H1 (cell line): ENCODE data around the gene MCC. TPM values are rescaled to one million over a fixed set of nuclear protein-coding genes. Genes with fewer than 3 reads are reported as not detected.

Experiments
- CTCF ChIA-PET: fragments of 300-600 bp; sonication (Branson Sonifier 250); formaldehyde crosslinking; loops from one replicate; lab custom pipeline; 2021; ENCODE audit not compliant: partially characterized antibody; lab: Charles Lee
- POLR2A ChIA-PET: fragments of 300-600 bp; sonication (Branson Sonifier 250); formaldehyde crosslinking; loops from one replicate; lab custom pipeline; 2021; ENCODE audit warnings: inconsistent platforms; ENCODE audit not compliant: partially characterized antibody; lab: Charles Lee
- DNase-seq, 2 experiments: peaks; one replicate each; pipeline versions ENCODE4 v3.0.0 to v3.0.0-alpha.2; 2010 to 2022; ENCODE audit warnings: low spot score in 2 of 2, low read depth in 1 of 2, mixed read lengths in 1 of 2
- FAIRE-seq: peaks from 2 replicates; lab custom pipeline; 2011; peaks lifted over from hg19 to GRCh38; lab: Jason Lieb, UNC
- H2AFZ ChIP-seq: 2 replicates; pipeline ENCODE4 v1.8.1; 2012; ENCODE audit warnings: low read length, inconsistent platforms
- H2AK5ac ChIP-seq: 2 replicates; pipeline ENCODE4 v1.6.1; 2013; ENCODE audit warnings: low read depth, low read length
- H2BK120ac ChIP-seq: replicated peaks from 2 replicates; pipeline ENCODE3; 2013; ENCODE audit warnings: low read depth, low read length, inconsistent platforms
- H2BK12ac ChIP-seq: 2 replicates; pipeline ENCODE4 v1.6.1; 2013; ENCODE audit warnings: low read depth, low read length
- H2BK15ac ChIP-seq: 2 replicates; pipeline ENCODE4 v1.6.1; 2013; ENCODE audit warnings: low read length
- H2BK20ac ChIP-seq: 2 replicates; pipeline ENCODE4 v1.6.1; 2013; ENCODE audit warnings: low read length
- H2BK5ac ChIP-seq: 2 replicates; pipeline ENCODE4 v1.6.1; 2013; ENCODE audit warnings: low read depth, low read length
- H3K14ac ChIP-seq: 2 replicates; pipeline ENCODE4 v1.6.1; 2013; ENCODE audit warnings: inconsistent platforms; ENCODE audit not compliant: insufficient read length
- H3K18ac ChIP-seq: 2 replicates; pipeline ENCODE4 v1.6.1; 2013; ENCODE audit warnings: low read length; ENCODE audit errors: extremely low read depth
- H3K23ac ChIP-seq: 2 replicates; pipeline ENCODE4 v1.6.1; 2013; ENCODE audit warnings: inconsistent platforms; ENCODE audit not compliant: insufficient read length
- H3K23me2 ChIP-seq: 2 replicates; pipeline ENCODE4 v1.6.1; 2013; ENCODE audit warnings: low read depth, low read length
- H3K27ac ChIP-seq: 2 replicates; pipeline ENCODE4 v1.6.1; 2011; ENCODE audit warnings: low read depth, low read length, inconsistent platforms
- H3K27me3 ChIP-seq, 4 experiments: replicated peaks in 1 of 4; 1 replicate in 1 of 4; 2 replicates in 3 of 4; pipeline versions ENCODE4 v1.6.1 to v1.8.1; 2011 to 2013; ENCODE audit warnings: low read length in 3 of 4, mild to moderate bottlenecking in 3 of 4, inconsistent platforms in 2 of 4, mixed read lengths in 2 of 4, moderate library complexity in 1 of 4; ENCODE audit not compliant: control insufficient read depth in 3 of 4, insufficient read depth in 3 of 4; ENCODE audit errors: extremely low read depth in 1 of 4
- H3K36me3 ChIP-seq, 4 experiments: 2 replicates each; pipeline versions ENCODE4 v1.6.1 to v1.8.1; 2011 to 2013; ENCODE audit warnings: mild to moderate bottlenecking in 4 of 4, low read length in 3 of 4, moderate library complexity in 2 of 4, control low read depth in 1 of 4, inconsistent platforms in 1 of 4; ENCODE audit not compliant: insufficient read depth in 4 of 4, control insufficient read depth in 2 of 4
- H3K4ac ChIP-seq: replicated peaks from 2 replicates; pipeline ENCODE3; 2013; ENCODE audit warnings: low read length, low read depth, mixed read lengths, inconsistent platforms; ENCODE audit not compliant: insufficient read length
- H3K4me1 ChIP-seq, 4 experiments: replicated peaks in 1 of 4; 1 replicate in 1 of 4; 2 replicates in 3 of 4; pipeline versions ENCODE4 v1.6.1 to v1.8.1; 2011 to 2013; ENCODE audit warnings: low read length in 3 of 4, inconsistent platforms in 2 of 4, mixed read lengths in 1 of 4; ENCODE audit not compliant: insufficient read depth in 4 of 4, control insufficient read depth in 3 of 4
- H3K4me2 ChIP-seq, 2 experiments: 2 replicates each; pipeline versions ENCODE4 v1.6.1 to v1.8.1; 2011 to 2013; ENCODE audit warnings: low read depth in 2 of 2, low read length in 2 of 2, control low read depth in 1 of 2, inconsistent platforms in 1 of 2, mild to moderate bottlenecking in 1 of 2; ENCODE audit not compliant: insufficient read depth in 1 of 2
- H3K4me3 ChIP-seq, 4 experiments: fragments of 200-600, 300-600 bp in 1 of 4; sonication (generic), shearing (Covaris generic), sonication (Bioruptor Twin) in 1 of 4; 2 replicates each; pipeline versions ENCODE4 v1.5.1 to v1.8.1; 2011 to 2016; ENCODE audit warnings: low read length in 4 of 4, low read depth in 3 of 4, control low read depth in 2 of 4, inconsistent platforms in 2 of 4, mild to moderate bottlenecking in 2 of 4, mixed read lengths in 1 of 4, moderate library complexity in 1 of 4; ENCODE audit not compliant: insufficient read depth in 2 of 4; ENCODE audit errors: extremely low read depth in 1 of 4
- H3K56ac ChIP-seq: replicated peaks from 2 replicates; pipeline ENCODE3; 2013; ENCODE audit warnings: low read depth, mild to moderate bottlenecking, mixed read lengths, low read length, inconsistent platforms; ENCODE audit not compliant: insufficient read length
- H3K79me1 ChIP-seq: 2 replicates; pipeline ENCODE4 v1.6.1; 2013; ENCODE audit warnings: low read depth, low read length, control low read depth
- H3K79me2 ChIP-seq, 2 experiments: 2 replicates each; pipeline versions ENCODE4 v1.6.1 to v1.8.1; 2012 to 2013; ENCODE audit warnings: low read length in 2 of 2, mild to moderate bottlenecking in 2 of 2, inconsistent platforms in 1 of 2; ENCODE audit not compliant: insufficient read depth in 2 of 2, control insufficient read depth in 1 of 2
- H3K9ac ChIP-seq, 4 experiments: replicated peaks in 1 of 4; 1 replicate in 1 of 4; 2 replicates in 3 of 4; pipeline versions ENCODE4 v1.6.1 to v1.8.1; 2011 to 2013; ENCODE audit warnings: low read depth in 3 of 4, low read length in 3 of 4, control low read depth in 2 of 4, mild to moderate bottlenecking in 2 of 4, moderate library complexity in 2 of 4, inconsistent platforms in 1 of 4; ENCODE audit errors: extremely low read depth in 1 of 4
- H3K9me3 ChIP-seq, 2 experiments: 2 replicates each; pipeline versions ENCODE4 v1.6.1 to v1.8.1; 2012 to 2013; ENCODE audit warnings: mild to moderate bottlenecking in 2 of 2, moderate library complexity in 2 of 2, control low read depth in 1 of 2, inconsistent platforms in 1 of 2, low read depth in 1 of 2, low read length in 1 of 2, mixed read lengths in 1 of 2; ENCODE audit not compliant: insufficient read depth in 2 of 2
- H4K20me1 ChIP-seq, 2 experiments: replicated peaks in 1 of 2; 2 replicates each; pipeline versions ENCODE3 to v1.8.1; 2011 to 2013; ENCODE audit warnings: inconsistent platforms in 2 of 2, low read length in 2 of 2, mild to moderate bottlenecking in 1 of 2; ENCODE audit not compliant: insufficient read depth in 2 of 2, control insufficient read depth in 1 of 2
- H4K5ac ChIP-seq: 2 replicates; pipeline ENCODE4 v1.6.1; 2013; ENCODE audit warnings: low read length, low read depth, mixed read lengths, inconsistent platforms; ENCODE audit not compliant: insufficient read length
- H4K8ac ChIP-seq: 2 replicates; pipeline ENCODE4 v1.8.0; 2013; ENCODE audit warnings: mild to moderate bottlenecking, moderate library complexity, low read length, inconsistent platforms; ENCODE audit not compliant: insufficient read depth; ENCODE audit errors: extremely low read depth
- H4K91ac ChIP-seq: replicated peaks from 2 replicates; pipeline ENCODE3; 2013; ENCODE audit warnings: low read length, mixed read lengths, inconsistent platforms; ENCODE audit not compliant: insufficient read length
- BCL11A ChIP-seq, 2 experiments: IDR thresholded peaks; one replicate each; pipeline ENCODE4 v1.6.1; 2011; ENCODE audit warnings: low read depth in 2 of 2, low read length in 2 of 2, mild to moderate bottlenecking in 2 of 2
- BRCA1 ChIP-seq: IDR thresholded peaks from 2 replicates; pipeline ENCODE4 v1.6.1; 2012; ENCODE audit warnings: low read depth, low read length, improper control_type of control experiment
- CBX5 ChIP-seq: fragments of 300-800, 300-1000 bp; sonication (generic); IDR thresholded peaks from 2 replicates; pipeline ENCODE4 v1.7.1; 2016; ENCODE audit warnings: antibody characterized with exemption, low read length, low read depth
- CTBP2 ChIP-seq: IDR thresholded peaks from 2 replicates; pipeline ENCODE4 v1.7.0; 2011; ENCODE audit warnings: borderline replicate concordance, mild to moderate bottlenecking, moderate library complexity, mixed read lengths, low read length; ENCODE audit not compliant: insufficient read depth, insufficient read length
- EGR1 ChIP-seq: IDR thresholded peaks from 2 replicates; pipeline ENCODE4 v1.6.1; 2011; ENCODE audit warnings: low read depth, low read length, borderline replicate concordance
- EZH2 ChIP-seq: fragments of 200-600 bp; sonication (generic); IDR thresholded peaks from 2 replicates; pipeline ENCODE4 v1.7.1; 2012; ENCODE audit warnings: low read depth, mild to moderate bottlenecking, moderate library complexity, low read length, inconsistent platforms; ENCODE audit not compliant: severe bottlenecking
- MAFK ChIP-seq: IDR thresholded peaks from 2 replicates; pipeline ENCODE4 v1.6.1; 2012; ENCODE audit warnings: low read depth, mild to moderate bottlenecking, improper control_type of control experiment, low read length
- NRF1 ChIP-seq: IDR thresholded peaks from 2 replicates; pipeline ENCODE4 v1.6.1; 2011; ENCODE audit warnings: mild to moderate bottlenecking, low read depth, low read length, improper control_type of control experiment
- PHF8 ChIP-seq: fragments of 200-600 bp; sonication (generic); conservative IDR thresholded peaks from 2 replicates; pipeline ENCODE4 v1.7.1; 2012; ENCODE audit warnings: low read depth, mild to moderate bottlenecking, inconsistent platforms, low read length, moderate library complexity
- POU5F1 ChIP-seq: IDR thresholded peaks from 2 replicates; pipeline ENCODE4 v1.6.1; 2011; ENCODE audit warnings: low read depth, mild to moderate bottlenecking, low read length, moderate library complexity
- RBBP5 ChIP-seq: IDR thresholded peaks from 2 replicates; pipeline ENCODE4 v1.7.1; 2012; ENCODE audit warnings: low read depth, mild to moderate bottlenecking, inconsistent platforms, low read length, moderate library complexity, borderline replicate concordance
- SP1 ChIP-seq: IDR thresholded peaks from 2 replicates; pipeline ENCODE4 v1.6.1; 2011; ENCODE audit warnings: low read depth, low read length
- SUZ12 ChIP-seq: fragments of 200-600 bp; sonication (generic); IDR thresholded peaks from 2 replicates; pipeline ENCODE4 v1.6.1; 2012; ENCODE audit warnings: mild to moderate bottlenecking, inconsistent platforms, low read length, moderate library complexity, mixed read lengths
- TEAD4 ChIP-seq: IDR thresholded peaks from 2 replicates; pipeline ENCODE4 v1.6.1; 2012; ENCODE audit warnings: low read depth, low read length, inconsistent platforms, mixed read lengths
- WGBS, 2 experiments: shearing (Covaris generic) in 1 of 2; methylation state at CpG; one replicate each; pipeline versions ENCODE4 v1.1.6 to v1.1.7; 2013 to 2015; ENCODE audit warnings: low lambda C conversion rate in 2 of 2, mixed read lengths in 2 of 2, inconsistent platforms in 1 of 2, low coverage in 1 of 2, missing lambda C conversion rate in 1 of 2; ENCODE audit not compliant: insufficient replicate concordance in 2 of 2, insufficient coverage in 1 of 2, insufficient read length in 1 of 2; ENCODE audit errors: extremely low coverage in 1 of 2, missing lambda C conversion rate in 1 of 2; 5-methylcytosine and 5-hydroxymethylcytosine counted together
- polyA plus RNA-seq, 7 experiments: library from polyadenylated mRNA; depleted of rRNA in 3 of 7; stranded (reverse) in 5 of 7; unstranded in 2 of 7; fragments of >200 nt in 5 of 7; fragments of 200-250 nt in 2 of 7; gene quantifications; 1 replicate in 5 of 7; 2 replicates in 1 of 7; 4 replicates in 1 of 7; pipeline versions ENCODE4 v1.2.1 to v1.2.3, GENCODE V29; 2011 to 2013; ENCODE audit warnings: missing spikeins in 2 of 7, mixed read lengths in 2 of 7
- total RNA-seq: library from RNA; stranded (reverse); fragmentation: NEBNext Ultra II Directional; extraction: Animal tissue kit (Norgen Biotek cat#: 25700); gene quantifications from 2 replicates; pipeline ENCODE4 v1.2.1, GENCODE V29; 2021

MCC gene
- total and polyA plus RNA-seq, 2 of the 8 experiments (the other 6 are each of a cell fraction or from before 2014, with no cell fraction given): 2.6 to 18.3 TPM

DNA sequence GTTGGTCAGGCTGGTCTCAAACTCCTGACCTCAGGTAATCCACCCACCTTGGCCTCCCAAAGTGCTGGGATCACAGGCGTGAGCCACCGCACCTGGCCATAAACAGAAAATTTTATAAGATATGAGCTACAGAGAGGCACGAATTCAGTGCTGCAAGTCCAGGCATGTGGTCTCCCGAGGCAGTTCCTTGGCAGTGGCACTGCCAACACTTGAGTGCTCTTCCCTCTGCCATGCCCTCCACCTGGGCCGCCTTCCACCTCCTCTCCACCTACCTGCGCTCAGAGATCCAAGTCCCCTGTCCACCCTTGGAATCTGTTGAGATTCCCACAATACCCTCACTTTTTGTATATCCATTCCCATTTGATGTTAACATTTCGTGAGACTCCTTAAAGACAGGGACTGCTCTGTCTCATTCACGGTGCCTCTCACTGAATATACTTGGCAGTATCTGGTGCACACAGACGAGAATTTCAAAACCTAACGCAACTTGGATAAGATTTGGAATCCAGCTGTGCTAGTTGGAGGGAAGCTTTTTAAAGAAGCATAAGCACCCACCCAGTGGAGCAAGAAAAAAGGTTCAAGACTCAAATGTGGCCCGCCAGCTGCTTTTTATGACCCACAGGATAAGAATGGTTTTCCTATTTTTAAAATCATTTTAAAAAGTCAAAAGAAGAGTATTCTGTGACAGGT is 443.3 kb downstream of the MCC start:
- Histone ChIP-seq H4K91ac (no peak overlapping the region), H4K20me1 (no peaks in the 10 kb centered on the region), H3K23ac (no peak overlapping the region), H2BK12ac (no peak overlapping the region), H2AFZ (no peak overlapping the region), H3K9me3 (no peaks in the 10 kb centered on the region), H4K8ac (no peak overlapping the region), H3K27me3 (no peaks in the 10 kb centered on the region), H3K4me3 (no peak overlapping the region), H2BK5ac (no peak overlapping the region), H4K5ac (no peak overlapping the region), H3K4me2 (no peak overlapping the region), H2BK20ac (no peak overlapping the region), H3K36me3 (peaks cover 0 to 7% (median 0%) of the 10 kb centered on the region in 4 experiments; a peak in 2 of 8 replicates), H3K18ac (no peak overlapping the region), H3K4me1 (no peaks in the 10 kb centered on the region), H2BK120ac (no peak overlapping the region), H3K79me1 (no peaks in the 10 kb centered on the region), H3K9ac (no peak overlapping the region), H3K27ac (no peak overlapping the region), H3K79me2 (no peaks in the 10 kb centered on the region), H2BK15ac (no peak overlapping the region), H3K4ac (no peak overlapping the region), H3K14ac (no peak overlapping the region), H3K23me2 (no peaks in the 10 kb centered on the region), H3K56ac (no peak overlapping the region), H2AK5ac (no peak overlapping the region)
- 95% methylated on average over 11 of the region's 11 CpGs; no CpG with 5 or more reads in 1 of the 2 experiments for WGBS, 2 experiments
- FAIRE-seq (no peak), DNase-seq (no peak)
- ChIA-PET CTCF (interaction anchor here (0.6 to 2.5 kb wide), 8 partner anchors 13 to 561 kb away, joined by 3 to 12 read pairs (median 4); no protein-coding TSS in a partner anchor), POLR2A (no interaction called here)
- TF ChIP-seq POU5F1 (no peak), TEAD4 (no peak), NRF1 (no peak), SUZ12 (no peak), RBBP5 (no peak), PHF8 (no peak), EZH2 (no peak), BCL11A (IDR thresholded peaks at IDR 0.05; ENCODE audit: low read depth in 2 of 2, low read length in 2 of 2) (no peak), CTBP2 (no peak), SP1 (no peak), EGR1 (no peak), CBX5 (no peak), BRCA1 (no peak), MAFK (no peak)
